Endothelial cell of umbilical vein (primary cell): ENCODE measurements around the gene PRF1. TPM values are rescaled to one million over a fixed set of nuclear protein-coding genes. Genes with fewer than 3 reads are reported as not detected.

Experiments used
- BruUV-seq: library from RNA; stranded (reverse); fragments of 400-500 nt; replicated peaks from 2 replicates; lab custom pipeline; 2021; lab: Mats Ljungman, UMichigan
- CTCF ChIA-PET: fragments of 300-600, 350-600 bp; sonication (Branson Sonifier 250); formaldehyde crosslinking; loops from one replicate; lab custom pipeline; 2021; ENCODE audit warnings: antibody characterized with exemption, inconsistent platforms; lab: Charles Lee
- POLR2A ChIA-PET: fragments of 300-600, 350-600 bp; sonication (Branson Sonifier 250); formaldehyde crosslinking; loops from one replicate; lab custom pipeline; 2021; ENCODE audit warnings: antibody characterized with exemption, inconsistent platforms; lab: Charles Lee
- DNase-seq: peaks from one replicate; pipeline ENCODE4 v3.0.0-alpha.2; 2011; ENCODE audit warnings: low read depth, low spot score
- FAIRE-seq: peaks from 2 replicates; lab custom pipeline; 2011; peaks lifted over from hg19 to GRCh38; lab: Jason Lieb, UNC
- H2AFZ ChIP-seq: 2 replicates; pipeline ENCODE4 v1.6.0; 2012; ENCODE audit warnings: low read depth, low read length, control low read depth, inconsistent platforms
- H3K27ac ChIP-seq: 2 replicates; pipeline ENCODE4 v1.5.1; 2011; ENCODE audit warnings: low read depth, mild to moderate bottlenecking, control low read depth, low read length, moderate library complexity; ENCODE audit not compliant: insufficient read depth
- H3K27me3 ChIP-seq, 2 experiments: 2 replicates each; pipeline versions ENCODE4 v1.6.0 to v1.6.1; 2011; ENCODE audit warnings: low read length in 2 of 2, mixed read lengths in 1 of 2; ENCODE audit not compliant: control insufficient read depth in 2 of 2, insufficient read depth in 2 of 2
- H3K36me3 ChIP-seq, 2 experiments: 2 replicates in 1 of 2; 3 replicates in 1 of 2; pipeline ENCODE4 v1.5.1; 2011; ENCODE audit warnings: low read length in 2 of 2, mild to moderate bottlenecking in 1 of 2, moderate library complexity in 1 of 2; ENCODE audit not compliant: control insufficient read depth in 2 of 2, insufficient read depth in 2 of 2; ENCODE audit errors: extremely low read depth in 1 of 2
- H3K4me1 ChIP-seq: 3 replicates; pipeline ENCODE4 v1.5.1; 2011; ENCODE audit warnings: mild to moderate bottlenecking, low read length; ENCODE audit not compliant: control insufficient read depth, insufficient read depth; ENCODE audit errors: extremely low read depth
- H3K4me2 ChIP-seq: 2 replicates; pipeline ENCODE4 v1.6.1; 2011; ENCODE audit warnings: low read length, control low read depth, mixed read lengths; ENCODE audit not compliant: insufficient read depth
- H3K4me3 ChIP-seq, 3 experiments: fragments of 200-600 bp in 1 of 3; sonication (generic), shearing (Covaris generic) in 1 of 3; replicated peaks in 1 of 3; 2 replicates each; pipeline ENCODE4 v1.5.1; 2011 to 2016; ENCODE audit warnings: control low read depth in 3 of 3, low read length in 3 of 3, mild to moderate bottlenecking in 2 of 3, inconsistent platforms in 1 of 3, low read depth in 1 of 3, moderate library complexity in 1 of 3; ENCODE audit not compliant: insufficient read depth in 1 of 3
- H3K79me2 ChIP-seq: 2 replicates; pipeline ENCODE4 v1.6.0; 2012; ENCODE audit warnings: low read length, inconsistent platforms; ENCODE audit not compliant: control insufficient read depth, insufficient read depth
- H3K9ac ChIP-seq: replicated peaks from 2 replicates; pipeline ENCODE3; 2011; ENCODE audit warnings: low read length, control low read depth; ENCODE audit not compliant: insufficient read depth; ENCODE audit errors: extremely low read depth
- H3K9me1 ChIP-seq: replicated peaks from 3 replicates; pipeline ENCODE4 v1.6.0; 2011; ENCODE audit warnings: mild to moderate bottlenecking, low read length; ENCODE audit not compliant: control insufficient read depth, insufficient read depth; ENCODE audit errors: extremely low read depth
- H3K9me3 ChIP-seq: replicated peaks from 2 replicates; pipeline ENCODE4 v1.5.1; 2012; ENCODE audit warnings: low read length, inconsistent platforms; ENCODE audit not compliant: control insufficient read depth, insufficient read depth
- H4K20me1 ChIP-seq: replicated peaks from 2 replicates; pipeline ENCODE3; 2011; ENCODE audit warnings: mild to moderate bottlenecking, low read length; ENCODE audit not compliant: control insufficient read depth, insufficient read depth; ENCODE audit errors: extremely low read depth
- CTCF ChIP-seq, 2 donors: IDR thresholded peaks; 1 replicate in 1 of 2; 2 replicates in 1 of 2; pipeline ENCODE4 v1.5.1; 2011; ENCODE audit warnings: low read length in 2 of 2, mild to moderate bottlenecking in 2 of 2, moderate library complexity in 2 of 2, control low read depth in 1 of 2, inconsistent platforms in 1 of 2, low read depth in 1 of 2; ENCODE audit not compliant: insufficient read depth in 1 of 2; ENCODE audit errors: extremely low read depth in 1 of 2
- EZH2 ChIP-seq: IDR thresholded peaks from 2 replicates; pipeline ENCODE4 v1.6.1; 2012; ENCODE audit warnings: borderline replicate concordance, low read depth, mild to moderate bottlenecking, moderate library complexity, low read length, inconsistent platforms; ENCODE audit not compliant: severe bottlenecking
- FOS ChIP-seq: IDR thresholded peaks from 2 replicates; pipeline ENCODE4 v1.6.1; 2011; ENCODE audit warnings: mild to moderate bottlenecking, low read length, moderate library complexity, borderline replicate concordance; ENCODE audit not compliant: insufficient read depth
- GATA2 ChIP-seq: IDR thresholded peaks from 2 replicates; pipeline ENCODE4 v1.7.0; 2011; ENCODE audit warnings: low read depth, mild to moderate bottlenecking, moderate library complexity, mixed read lengths, low read length; ENCODE audit not compliant: insufficient read length, insufficient read depth
- JUN ChIP-seq: IDR thresholded peaks from 2 replicates; pipeline ENCODE4 v1.6.1; 2011; ENCODE audit warnings: borderline replicate concordance, low read depth; ENCODE audit not compliant: insufficient read length, insufficient read depth
- MYC ChIP-seq: IDR thresholded peaks from one replicate; pipeline ENCODE4 v1.6.1; 2011; ENCODE audit warnings: mild to moderate bottlenecking, low read depth, low read length
- POLR2A ChIP-seq: IDR thresholded peaks from 2 replicates; pipeline ENCODE4 v1.6.1; 2012; ENCODE audit warnings: low read depth, mild to moderate bottlenecking, control low read depth, low read length
- POLR2AphosphoS5 ChIP-seq: IDR thresholded peaks from 2 replicates; pipeline ENCODE4 v1.6.1; 2012; ENCODE audit warnings: low read depth, mild to moderate bottlenecking, control low read depth, low read length, moderate library complexity; ENCODE audit not compliant: insufficient read depth
- dilution Hi-C: fragments of 300-500 bp; cut with MboI; formaldehyde crosslinking; loops from one replicate; pipeline ENCODE4 v1.15.0; 2019; ENCODE audit warnings: low sequenced_read_pairs; ENCODE audit not compliant: extremely low pct_ligation_motif_present
- intact Hi-C: fragments of 100-400 bp; cut with micrococcal nuclease; formaldehyde crosslinking; loops from one replicate; pipeline ENCODE4 v1.10.0; 2022
- polyA plus RNA-seq, 4 experiments: library from polyadenylated mRNA; depleted of rRNA in 3 of 4; stranded (reverse) in 3 of 4; unstranded in 1 of 4; fragments of >200 nt; gene quantifications; 2 replicates each; pipeline versions ENCODE4 v1.2.1 to v1.2.3, GENCODE V29; 2011 to 2012; ENCODE audit warnings: missing spikeins in 1 of 4
- total RNA-seq: library from RNA; stranded (reverse); gene quantifications from 2 replicates; pipeline ENCODE4 v1.2.3, GENCODE V29; 2021

The PRF1 gene
- total and polyA plus RNA-seq, 2 donors (not counting 3 experiments of a cell fraction or from before 2014, with no cell fraction given): not detected

- DNase-seq (no peak), FAIRE-seq (peak; percentile 24)
- no peaks in the 10 kb centered on the region for H3K79me2 ChIP-seq
- H2AFZ ChIP-seq: no peak overlapping the region
- intact Hi-C loops: no loop called here
- CTCF ChIA-PET: no interaction called here
- BruUV-seq: no TSS peak
- H3K9me3 ChIP-seq: no peaks in the 10 kb centered on the region
- no peak overlapping the region for H3K9ac ChIP-seq
- no peaks in the 10 kb centered on the region for H4K20me1 ChIP-seq
- dilution Hi-C loops: no loop called here
- peaks cover 3% of the 10 kb centered on the region in 2 experiments for H3K27me3 ChIP-seq
- no peak overlapping the region for H3K27ac ChIP-seq
- POLR2A ChIA-PET: no interaction called here
- H3K4me1 ChIP-seq: no peaks in the 10 kb centered on the region
- no peak overlapping the region for H3K4me3 ChIP-seq
- no peak overlapping the region for H3K4me2 ChIP-seq
- TF ChIP-seq POLR2A (no peak), EZH2 (no peak), GATA2 (no peak), JUN (no peak), POLR2AphosphoS5 (no peak), CTCF (IDR thresholded peaks at IDR 0.05; ENCODE audit: extremely low read depth in 1 of 2, insufficient read depth in 1 of 2, low read depth in 1 of 2, low read length in 2 of 2) (no peak), FOS (no peak), MYC (no peak)
- H3K36me3 ChIP-seq: no peaks in the 10 kb centered on the region
- no peaks in the 10 kb centered on the region for H3K9me1 ChIP-seq
Measured at GRCh38 chr10:70596860-70597809, 5.4 kb downstream of the PRF1 start.
